ENCODE measurements around the gene DLGAP1.

GRCh38 chr18:4352746-4353551, 102.2 kb downstream of the DLGAP1 start:
- TF ChIP-seq SMAD5 (IDR thresholded peaks at IDR 0.05; ENCODE audit: low read depth) (no peak), USF2 (IDR thresholded peaks at IDR 0.05; ENCODE audit: borderline replicate concordance, low read depth, low read length) (no peak), PAX8 (IDR thresholded peaks at IDR 0.05) (no peak), POLR2AphosphoS5 (IDR thresholded peaks at IDR 0.05; ENCODE audit: low read length) (no peak)
- TF ChIP-seq, protein P1, sequence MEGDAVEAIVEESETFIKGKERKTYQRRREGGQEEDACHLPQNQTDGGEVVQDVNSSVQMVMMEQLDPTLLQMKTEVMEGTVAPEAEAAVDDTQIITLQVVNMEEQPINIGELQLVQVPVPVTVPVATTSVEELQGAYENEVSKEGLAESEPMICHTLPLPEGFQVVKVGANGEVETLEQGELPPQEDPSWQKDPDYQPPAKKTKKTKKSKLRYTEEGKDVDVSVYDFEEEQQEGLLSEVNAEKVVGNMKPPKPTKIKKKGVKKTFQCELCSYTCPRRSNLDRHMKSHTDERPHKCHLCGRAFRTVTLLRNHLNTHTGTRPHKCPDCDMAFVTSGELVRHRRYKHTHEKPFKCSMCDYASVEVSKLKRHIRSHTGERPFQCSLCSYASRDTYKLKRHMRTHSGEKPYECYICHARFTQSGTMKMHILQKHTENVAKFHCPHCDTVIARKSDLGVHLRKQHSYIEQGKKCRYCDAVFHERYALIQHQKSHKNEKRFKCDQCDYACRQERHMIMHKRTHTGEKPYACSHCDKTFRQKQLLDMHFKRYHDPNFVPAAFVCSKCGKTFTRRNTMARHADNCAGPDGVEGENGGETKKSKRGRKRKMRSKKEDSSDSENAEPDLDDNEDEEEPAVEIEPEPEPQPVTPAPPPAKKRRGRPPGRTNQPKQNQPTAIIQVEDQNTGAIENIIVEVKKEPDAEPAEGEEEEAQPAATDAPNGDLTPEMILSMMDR (IDR thresholded peaks at IDR 0.05 in 2 of 3, conservative IDR thresholded peaks at IDR 0.05 in 1 of 3; ENCODE audit: control insufficient read depth in 2 of 3, extremely low read depth in 1 of 3, insufficient read depth in 1 of 3, low read depth in 3 of 3, low read length in 3 of 3), result no peak
- TF ChIP-seq, protein P2, sequence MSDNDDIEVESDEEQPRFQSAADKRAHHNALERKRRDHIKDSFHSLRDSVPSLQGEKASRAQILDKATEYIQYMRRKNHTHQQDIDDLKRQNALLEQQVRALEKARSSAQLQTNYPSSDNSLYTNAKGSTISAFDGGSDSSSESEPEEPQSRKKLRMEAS (IDR thresholded peaks at IDR 0.05; ENCODE audit: low read depth, low read length), result no peak
